Thoracic aorta (tissue), 2 donors: Measurements from ENCODE around the gene ASTN2. TPM values are rescaled to one million over a fixed set of nuclear protein-coding genes. Genes with fewer than 3 reads are reported as not detected.

Experiments used
- ATAC-seq: fragments of 150-250 bp; one replicate; pipeline ENCODE4 v1.8.0; 2017; ENCODE audit warnings: low read depth; ENCODE audit not compliant: insufficient number of reproducible peaks, low FRiP score
- DNase-seq: peaks from one replicate; pipeline ENCODE4 v3.0.0-alpha.2; 2020; ENCODE audit warnings: low spot score
- H3K27ac ChIP-seq, 2 donors: fragments of 200-600 bp; sonication (generic); 1 replicate in 1 of 2; 2 replicates in 1 of 2; pipeline ENCODE4 v1.5.1; 2016; ENCODE audit warnings: mild to moderate bottlenecking in 2 of 2, moderate library complexity in 2 of 2
- H3K27me3 ChIP-seq: fragments of 200-600 bp; sonication (generic); replicated peaks from 2 replicates; pipeline ENCODE4 v1.6.0; 2016; ENCODE audit warnings: mild to moderate bottlenecking; ENCODE audit not compliant: insufficient read depth
- H3K36me3 ChIP-seq: fragments of 200-600 bp; sonication (generic); one replicate; pipeline ENCODE4 v1.5.1; 2016
- H3K4me1 ChIP-seq, 2 donors: fragments of 200-600 bp; sonication (generic); 1 replicate in 1 of 2; 2 replicates in 1 of 2; pipeline versions ENCODE4 v1.5.1 to v1.6.0; 2016; ENCODE audit warnings: low read depth in 2 of 2, mild to moderate bottlenecking in 1 of 2; ENCODE audit not compliant: control insufficient read depth in 1 of 2
- H3K4me3 ChIP-seq: fragments of 200-600 bp; sonication (generic); 2 replicates; pipeline ENCODE4 v1.5.1; 2016; ENCODE audit warnings: mild to moderate bottlenecking
- H3K9me3 ChIP-seq: fragments of 200-600 bp; sonication (generic); 2 replicates; pipeline ENCODE4 v1.5.1; 2016
- total RNA-seq, 2 donors: library from RNA; depleted of rRNA; stranded (reverse); fragments of >200 nt; gene quantifications; one replicate each; pipeline versions ENCODE4 v1.1.0 to v1.2.3, GENCODE V29; 2016
- TF ChIP-seq, protein P1 (sequence below): fragments of 200-600 bp; sonication (generic); IDR thresholded peaks from one replicate; pipeline ENCODE4 v1.5.1; 2019; ENCODE audit warnings: antibody characterized with exemption

ASTN2 gene
- total RNA-seq, 2 donors from 2014 or later: 6.8 to 7.1 TPM

DNA sequence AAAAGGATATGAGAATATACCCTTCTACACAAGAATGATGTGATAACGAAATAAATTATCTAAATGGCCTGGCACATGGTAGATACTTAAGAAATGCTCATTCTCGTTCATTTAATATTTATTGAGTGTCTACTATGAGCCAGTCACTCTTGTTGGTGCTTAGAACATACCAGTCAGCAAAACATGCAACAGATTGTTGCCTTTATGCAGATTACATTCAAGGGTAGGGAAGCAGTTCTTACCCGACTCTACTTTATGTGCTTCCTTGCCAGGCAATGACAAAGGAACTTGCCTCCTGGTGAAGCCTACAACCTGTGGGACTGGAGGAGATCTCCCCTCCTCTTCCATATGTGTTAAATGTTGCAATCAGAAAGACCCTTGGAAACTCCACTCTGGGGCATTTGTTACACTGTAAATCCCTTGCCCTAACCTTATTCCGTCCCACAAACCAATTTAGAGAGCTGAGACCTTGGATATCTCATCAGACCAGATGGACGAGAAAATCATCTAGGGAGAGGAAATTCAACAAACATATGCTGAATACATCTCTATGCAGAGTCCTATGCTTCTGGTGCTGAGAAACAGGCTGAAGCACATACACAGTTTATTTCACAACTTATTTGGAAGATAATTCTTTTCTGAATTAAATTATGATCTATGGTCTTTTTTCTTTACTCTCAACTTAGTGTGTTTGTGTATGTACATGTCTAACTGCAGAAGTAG is 855.9 kb downstream of the ASTN2 start:
- DNase-seq (no peak), ATAC-seq (no peak)
- TF ChIP-seq, protein P1, sequence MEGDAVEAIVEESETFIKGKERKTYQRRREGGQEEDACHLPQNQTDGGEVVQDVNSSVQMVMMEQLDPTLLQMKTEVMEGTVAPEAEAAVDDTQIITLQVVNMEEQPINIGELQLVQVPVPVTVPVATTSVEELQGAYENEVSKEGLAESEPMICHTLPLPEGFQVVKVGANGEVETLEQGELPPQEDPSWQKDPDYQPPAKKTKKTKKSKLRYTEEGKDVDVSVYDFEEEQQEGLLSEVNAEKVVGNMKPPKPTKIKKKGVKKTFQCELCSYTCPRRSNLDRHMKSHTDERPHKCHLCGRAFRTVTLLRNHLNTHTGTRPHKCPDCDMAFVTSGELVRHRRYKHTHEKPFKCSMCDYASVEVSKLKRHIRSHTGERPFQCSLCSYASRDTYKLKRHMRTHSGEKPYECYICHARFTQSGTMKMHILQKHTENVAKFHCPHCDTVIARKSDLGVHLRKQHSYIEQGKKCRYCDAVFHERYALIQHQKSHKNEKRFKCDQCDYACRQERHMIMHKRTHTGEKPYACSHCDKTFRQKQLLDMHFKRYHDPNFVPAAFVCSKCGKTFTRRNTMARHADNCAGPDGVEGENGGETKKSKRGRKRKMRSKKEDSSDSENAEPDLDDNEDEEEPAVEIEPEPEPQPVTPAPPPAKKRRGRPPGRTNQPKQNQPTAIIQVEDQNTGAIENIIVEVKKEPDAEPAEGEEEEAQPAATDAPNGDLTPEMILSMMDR: no peak
- no peaks in the 10 kb centered on the region for H3K36me3 ChIP-seq
- no peak overlapping the region for H3K27ac ChIP-seq
- no peaks in the 10 kb centered on the region for H3K9me3 ChIP-seq
- no peak overlapping the region for H3K4me3 ChIP-seq
- no peaks in the 10 kb centered on the region for H3K4me1 ChIP-seq
- H3K27me3 ChIP-seq: no peaks in the 10 kb centered on the region

DNA sequence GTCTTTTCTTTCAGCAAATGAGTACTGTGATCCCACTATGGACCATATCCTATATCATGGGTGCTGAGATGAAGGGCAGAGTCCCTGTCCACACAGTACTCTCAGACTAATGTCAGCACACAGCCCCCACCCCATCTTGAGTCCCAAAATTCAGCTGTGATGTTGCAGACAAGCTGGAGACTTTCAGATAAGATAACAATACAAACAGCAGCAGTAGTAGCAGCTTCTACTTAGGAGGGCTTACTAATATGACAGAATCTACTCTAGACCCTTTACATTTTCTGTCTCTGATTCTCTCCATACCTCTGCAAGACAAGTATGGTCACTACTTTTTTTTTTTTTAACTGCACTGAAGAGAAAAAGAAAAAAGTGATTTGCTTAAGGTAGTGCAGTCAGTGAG is 856.8 kb downstream of the ASTN2 start:
- ATAC-seq (no peak), DNase-seq (no peak)
- no peak overlapping the region for H3K4me3 ChIP-seq
- no peaks in the 10 kb centered on the region for H3K9me3 ChIP-seq
- H3K27me3 ChIP-seq: no peaks in the 10 kb centered on the region
- no peaks in the 10 kb centered on the region for H3K4me1 ChIP-seq
- TF ChIP-seq, protein P1: no peak
- no peak overlapping the region for H3K27ac ChIP-seq
- H3K36me3 ChIP-seq: no peaks in the 10 kb centered on the region

DNA sequence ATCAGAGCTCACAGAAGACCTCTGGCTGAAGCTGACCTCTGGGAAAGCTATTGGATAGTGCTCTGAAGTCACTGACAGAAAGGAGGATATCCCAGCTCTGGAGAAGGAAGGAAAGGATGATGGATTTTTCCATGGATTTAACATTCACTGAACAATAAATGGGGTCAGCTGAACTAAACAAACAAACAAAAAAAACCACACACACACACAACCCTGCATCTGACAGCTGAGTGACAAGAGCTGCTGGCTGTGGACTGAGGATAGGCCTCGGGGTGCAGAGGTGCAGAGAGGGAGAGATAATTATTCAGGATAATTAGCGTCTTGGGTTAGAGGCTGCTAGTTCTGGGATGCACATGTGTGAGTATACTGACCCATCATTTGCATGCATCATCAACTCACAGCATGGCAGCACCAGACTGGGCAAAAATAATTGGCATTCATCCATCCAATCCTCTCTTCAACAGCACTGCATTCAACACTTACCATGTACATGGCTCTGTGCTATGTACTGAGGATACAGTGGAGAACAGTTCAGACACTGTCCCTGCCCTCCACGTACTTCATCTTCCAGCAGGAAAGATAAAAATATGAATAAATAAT is 859.2 kb downstream of the ASTN2 start:
- Histone ChIP-seq H3K4me3 (no peak overlapping the region), H3K36me3 (no peaks in the 10 kb centered on the region), H3K4me1 (peaks cover 2 to 4% of the 10 kb centered on the region in 2 donors), H3K27me3 (no peaks in the 10 kb centered on the region), H3K9me3 (no peaks in the 10 kb centered on the region), H3K27ac (no peak overlapping the region)
- TF ChIP-seq, protein P1: no peak
- DNase-seq (no peak), ATAC-seq (no peak)

DNA sequence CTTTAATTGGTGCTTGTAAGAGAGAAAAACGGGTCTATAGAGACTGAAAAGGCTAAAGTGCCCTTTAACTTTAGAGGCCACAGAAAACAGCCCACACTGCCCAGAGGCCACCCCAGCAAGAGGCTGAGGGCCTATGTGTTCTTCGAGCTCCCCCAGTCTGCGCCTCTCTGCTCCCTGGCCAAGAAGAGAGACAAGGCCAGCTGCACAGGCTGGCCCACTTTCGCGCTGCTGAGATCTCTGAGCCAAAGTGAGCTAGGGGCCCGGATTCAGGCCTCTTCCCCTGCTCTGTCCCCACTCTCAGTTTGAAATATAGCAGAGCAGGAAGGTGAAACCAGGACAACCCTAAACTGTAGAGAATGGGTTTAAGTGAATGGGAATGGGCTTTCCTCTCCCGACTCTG is 859.7 kb downstream of the ASTN2 start:
- TF ChIP-seq, protein P1: no peak
- Histone ChIP-seq H3K27ac (no peak overlapping the region), H3K9me3 (no peaks in the 10 kb centered on the region), H3K36me3 (no peaks in the 10 kb centered on the region), H3K27me3 (no peaks in the 10 kb centered on the region), H3K4me3 (no peak overlapping the region), H3K4me1 (peaks cover 3 to 8% of the 10 kb centered on the region in 2 donors)
- no peak for DNase-seq
- no peak for ATAC-seq

DNA sequence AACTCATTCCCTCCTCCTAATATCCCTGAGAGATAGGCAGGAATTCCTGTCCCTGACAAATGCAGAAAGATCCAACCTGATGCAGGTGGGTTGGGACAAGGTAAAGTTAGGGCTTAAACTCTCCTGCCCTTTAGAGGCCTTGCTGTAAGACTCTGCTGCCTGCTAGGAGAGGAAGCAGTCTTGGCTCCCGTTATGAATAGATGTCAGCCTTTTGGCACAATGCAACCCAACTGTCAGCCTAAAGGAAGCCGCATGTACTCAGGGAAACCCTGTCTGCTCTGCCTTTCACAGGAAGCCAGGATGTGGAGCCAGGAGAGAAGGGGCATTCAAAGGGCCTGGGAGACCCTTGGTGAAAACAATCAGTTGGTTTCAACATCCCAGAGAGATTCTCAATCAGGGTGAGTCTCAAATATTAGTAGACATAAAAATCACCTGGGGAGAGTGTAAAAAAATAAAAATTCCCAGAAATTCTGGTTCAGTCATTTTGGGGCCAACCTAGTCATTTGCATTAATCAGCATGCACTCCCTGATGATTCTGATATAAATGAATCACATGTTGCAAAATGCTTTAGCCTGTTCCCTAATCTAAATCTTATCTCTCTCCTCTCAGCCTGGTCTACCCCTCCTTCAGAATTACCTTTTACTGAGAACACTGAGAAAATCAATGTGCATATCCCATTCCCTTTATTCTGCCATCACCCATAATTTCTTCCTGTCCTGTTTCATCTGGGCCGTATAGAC is 864.0 kb downstream of the ASTN2 start:
- H3K27me3 ChIP-seq: no peaks in the 10 kb centered on the region
- ATAC-seq (no peak), DNase-seq (no peak)
- H3K27ac ChIP-seq: no peak overlapping the region
- H3K9me3 ChIP-seq: no peaks in the 10 kb centered on the region
- H3K4me3 ChIP-seq: no peak overlapping the region
- H3K4me1 ChIP-seq: peaks cover 9 to 33% of the 10 kb centered on the region in 2 donors
- no peaks in the 10 kb centered on the region for H3K36me3 ChIP-seq
- TF ChIP-seq, protein P1: no peak
